ENCODE measurements around the gene SERPINC1.
A peak's percentile ranks its signal among the peaks of the same experiment; 100 is the strongest.

SERPINC1 gene

DNA sequence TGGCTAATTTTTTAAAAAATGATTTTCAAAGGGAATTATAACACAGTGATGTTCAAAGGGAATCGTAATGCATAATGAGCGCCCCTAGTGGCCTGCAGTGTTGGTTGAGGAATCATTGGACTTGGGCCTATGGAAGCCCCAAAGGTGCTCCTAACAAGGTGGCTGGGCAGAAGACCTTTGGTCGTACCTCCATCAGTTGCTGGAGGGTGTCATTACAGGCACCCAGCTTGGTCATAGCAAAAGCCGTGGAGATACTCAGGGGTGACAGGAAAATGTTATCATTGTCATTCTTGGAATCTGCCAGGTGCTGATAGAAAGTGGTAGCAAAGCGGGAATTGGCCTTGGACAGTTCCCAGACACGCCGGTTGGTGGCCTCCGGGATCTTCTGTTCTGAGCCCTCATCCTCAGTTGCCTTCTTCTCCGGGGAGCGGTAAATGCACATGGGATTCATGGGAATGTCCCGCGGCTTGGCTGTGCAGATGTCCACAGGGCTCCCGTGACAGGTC is 2.7 kb downstream of the SERPINC1 start:
- H3K4me3 ChIP-seq (ENCODE audit: low read depth, low read length): no peak overlapping the region
- TF ChIP-seq, protein P1, sequence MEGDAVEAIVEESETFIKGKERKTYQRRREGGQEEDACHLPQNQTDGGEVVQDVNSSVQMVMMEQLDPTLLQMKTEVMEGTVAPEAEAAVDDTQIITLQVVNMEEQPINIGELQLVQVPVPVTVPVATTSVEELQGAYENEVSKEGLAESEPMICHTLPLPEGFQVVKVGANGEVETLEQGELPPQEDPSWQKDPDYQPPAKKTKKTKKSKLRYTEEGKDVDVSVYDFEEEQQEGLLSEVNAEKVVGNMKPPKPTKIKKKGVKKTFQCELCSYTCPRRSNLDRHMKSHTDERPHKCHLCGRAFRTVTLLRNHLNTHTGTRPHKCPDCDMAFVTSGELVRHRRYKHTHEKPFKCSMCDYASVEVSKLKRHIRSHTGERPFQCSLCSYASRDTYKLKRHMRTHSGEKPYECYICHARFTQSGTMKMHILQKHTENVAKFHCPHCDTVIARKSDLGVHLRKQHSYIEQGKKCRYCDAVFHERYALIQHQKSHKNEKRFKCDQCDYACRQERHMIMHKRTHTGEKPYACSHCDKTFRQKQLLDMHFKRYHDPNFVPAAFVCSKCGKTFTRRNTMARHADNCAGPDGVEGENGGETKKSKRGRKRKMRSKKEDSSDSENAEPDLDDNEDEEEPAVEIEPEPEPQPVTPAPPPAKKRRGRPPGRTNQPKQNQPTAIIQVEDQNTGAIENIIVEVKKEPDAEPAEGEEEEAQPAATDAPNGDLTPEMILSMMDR (IDR thresholded peaks at IDR 0.05; ENCODE audit: low read depth, low read length): peak; percentile 52; the same call in 1 of the 2 replicates

DNA sequence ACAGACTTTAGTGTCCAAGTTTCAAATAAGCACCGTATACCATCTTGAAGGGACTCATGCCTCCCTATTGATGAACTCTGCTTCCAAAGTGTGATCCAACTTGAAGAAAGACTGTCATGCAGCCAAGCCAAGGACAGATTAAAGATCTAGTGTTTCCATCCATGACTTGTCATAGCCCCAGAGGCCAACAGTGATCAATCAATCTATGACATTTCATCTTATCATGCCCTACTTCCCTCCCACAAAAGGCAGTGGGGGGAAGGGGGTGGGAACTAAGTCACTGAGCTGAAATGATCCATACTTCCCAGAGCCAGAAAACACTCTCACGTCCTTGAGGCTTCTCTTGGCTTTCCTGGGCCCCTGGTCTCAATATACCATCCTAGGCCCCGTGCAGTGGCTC is 4.0 kb downstream of the SERPINC1 start:
- TF ChIP-seq, protein P1 (IDR thresholded peaks at IDR 0.05; ENCODE audit: low read depth, low read length): no peak
- no peak overlapping the region for H3K4me3 ChIP-seq (ENCODE audit: low read depth, low read length)

DNA sequence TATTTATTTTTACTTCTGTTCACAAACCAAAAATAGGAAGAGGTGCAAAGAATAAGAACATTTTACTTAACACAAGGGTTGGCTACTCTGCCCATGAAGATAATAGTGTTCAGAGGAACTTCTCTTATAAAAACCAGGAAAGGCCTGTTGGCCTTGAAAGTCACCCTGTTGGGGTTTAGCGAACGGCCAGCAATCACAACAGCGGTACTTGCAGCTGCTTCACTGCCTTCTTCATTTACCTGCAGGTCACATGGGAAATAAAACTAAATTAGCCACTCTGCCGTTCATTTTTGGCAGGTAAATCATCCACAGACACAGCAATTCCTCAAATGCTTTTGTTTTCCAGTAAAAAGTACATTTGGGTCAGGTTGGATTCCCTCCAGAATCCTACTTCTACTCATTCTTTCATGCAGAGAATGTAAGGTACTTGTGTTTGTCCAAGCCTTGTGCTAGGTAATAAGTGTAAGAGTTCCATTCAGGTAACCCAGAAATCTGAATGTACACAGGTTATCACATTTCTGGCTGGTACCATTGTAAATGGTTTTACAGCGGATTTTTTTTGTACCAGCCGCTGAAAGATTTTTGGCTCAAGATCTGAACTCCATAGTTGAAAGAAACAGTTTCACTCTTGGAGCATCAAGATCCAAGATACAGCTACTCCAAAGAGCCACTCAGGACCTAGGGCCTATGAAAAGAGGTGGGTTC is 13.1 kb downstream of the SERPINC1 start:
- H3K4me3 ChIP-seq (ENCODE audit: low read depth, low read length): no peak overlapping the region
- TF ChIP-seq, protein P1 (IDR thresholded peaks at IDR 0.05; ENCODE audit: low read depth, low read length): no peak

DNA sequence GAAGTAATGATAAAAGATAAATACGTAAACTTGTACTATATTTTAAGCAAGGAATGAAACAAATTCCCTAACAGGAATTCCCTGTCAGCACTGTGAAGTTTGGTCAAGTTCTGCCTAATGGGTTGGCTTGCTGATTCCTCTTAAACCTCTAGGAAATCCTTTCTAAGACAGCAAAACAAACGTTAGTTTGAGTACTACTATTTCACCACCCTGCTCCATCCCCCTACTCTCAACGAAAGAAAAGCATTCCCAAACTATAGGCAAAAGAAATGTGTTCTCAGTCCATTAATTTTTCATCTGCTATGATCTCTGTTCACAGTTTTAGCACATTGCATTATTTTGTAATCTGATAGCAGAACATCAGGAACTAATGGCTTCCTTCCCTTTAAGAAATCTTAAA is 16.1 kb downstream of the SERPINC1 start:
- TF ChIP-seq, protein P1 (IDR thresholded peaks at IDR 0.05; ENCODE audit: low read depth, low read length): no peak
- H3K4me3 ChIP-seq (ENCODE audit: low read depth, low read length): no peak overlapping the region

DNA sequence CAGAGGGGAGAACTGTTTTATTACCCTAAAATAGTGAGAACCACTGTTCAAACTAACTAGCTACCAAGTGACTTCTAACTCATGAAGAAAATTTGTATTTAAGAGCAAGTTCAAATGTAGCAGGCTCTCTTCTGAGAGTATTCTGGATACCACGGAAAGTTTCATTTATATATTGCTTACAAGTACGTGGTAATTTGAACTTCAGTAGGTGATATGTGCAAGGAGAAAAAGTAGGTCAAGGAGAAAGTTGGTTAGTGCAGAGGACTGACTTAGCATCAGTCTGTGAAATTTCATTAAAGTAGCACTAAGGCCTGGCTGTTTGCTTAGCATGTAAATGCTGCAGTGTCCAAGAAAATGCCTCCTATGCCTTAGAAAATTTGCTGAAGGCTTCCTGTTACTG is 16.7 kb downstream of the SERPINC1 start:
- H3K4me3 ChIP-seq (ENCODE audit: low read depth, low read length): no peak overlapping the region
- TF ChIP-seq, protein P1 (IDR thresholded peaks at IDR 0.05; ENCODE audit: low read depth, low read length): no peak

DNA sequence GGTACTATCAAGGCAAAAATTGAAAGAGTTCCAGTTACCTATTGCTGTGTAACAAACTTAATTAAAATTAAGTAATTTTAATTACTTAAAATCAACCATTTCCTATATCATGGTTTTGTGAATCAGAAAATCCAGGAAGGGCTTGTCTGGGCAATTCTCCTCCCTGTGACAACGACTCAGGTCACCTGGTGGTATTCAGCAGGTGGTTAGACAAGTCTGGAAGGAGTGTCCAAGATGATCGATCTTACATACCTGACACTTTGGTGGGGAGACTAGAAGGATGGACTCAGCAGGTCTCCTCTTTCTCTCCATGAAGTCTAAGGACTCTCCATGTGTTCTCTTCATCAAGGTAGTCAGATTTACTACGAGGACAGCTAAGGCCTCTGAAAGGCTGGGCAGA is 22.9 kb downstream of the SERPINC1 start:
- TF ChIP-seq, protein P1 (IDR thresholded peaks at IDR 0.05; ENCODE audit: low read depth, low read length): no peak
- no peak overlapping the region for H3K4me3 ChIP-seq (ENCODE audit: low read depth, low read length)

DNA sequence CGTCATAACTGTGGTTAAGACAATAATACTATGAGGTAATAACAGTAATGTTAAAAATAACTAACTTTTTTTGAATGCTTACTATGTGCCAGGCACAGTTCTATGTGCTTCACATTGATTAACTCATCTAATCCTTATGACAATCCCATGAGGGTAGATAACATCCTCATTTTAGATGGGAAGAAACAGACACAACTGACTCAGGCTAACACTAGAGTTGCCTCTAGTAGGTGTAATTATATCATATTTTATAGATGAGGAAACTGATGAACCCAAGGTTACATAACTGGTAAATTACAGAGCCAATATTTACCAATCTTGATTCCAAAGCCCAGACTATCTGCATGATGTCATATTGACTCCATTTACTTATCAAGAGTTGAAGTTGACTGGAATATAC is 23.5 kb downstream of the SERPINC1 start:
- TF ChIP-seq, protein P1 (IDR thresholded peaks at IDR 0.05; ENCODE audit: low read depth, low read length): no peak
- H3K4me3 ChIP-seq (ENCODE audit: low read depth, low read length): no peak overlapping the region

Data from WI38 (cell line).